Mucosa of rectum (tissue), 2 donors: ENCODE measurements around the gene KIAA0753.
"Not testable (repeated sequence)": the region's sequence is repeated elsewhere in the genome, so short reads cannot be mapped to it uniquely, and the experiment has no call there.

ENCODE experiments used
- H3K27ac ChIP-seq, 2 donors: one replicate each; pipeline ENCODE4 v1.7.0; 2013; ENCODE audit warnings: inconsistent platforms in 2 of 2, low read depth in 2 of 2, low read length in 2 of 2
- H3K27me3 ChIP-seq, 2 donors: one replicate each; pipeline ENCODE4 v1.7.0; 2013; ENCODE audit warnings: low read length in 2 of 2; ENCODE audit not compliant: control insufficient read depth in 2 of 2, insufficient read depth in 2 of 2
- H3K36me3 ChIP-seq, 2 donors: one replicate each; pipeline ENCODE4 v1.7.0; 2013; ENCODE audit warnings: low read length in 2 of 2; ENCODE audit not compliant: control insufficient read depth in 2 of 2, insufficient read depth in 2 of 2
- H3K4me1 ChIP-seq, 2 donors: one replicate each; pipeline ENCODE4 v1.7.0; 2013; ENCODE audit warnings: low read length in 2 of 2, mild to moderate bottlenecking in 1 of 2; ENCODE audit not compliant: control insufficient read depth in 2 of 2, insufficient read depth in 2 of 2
- H3K4me3 ChIP-seq, 2 donors: one replicate each; pipeline ENCODE4 v1.7.0; 2013; ENCODE audit warnings: low read length in 2 of 2
- H3K9ac ChIP-seq, 2 donors: one replicate each; pipeline ENCODE4 v1.7.0; 2013; ENCODE audit warnings: low read length in 2 of 2, low read depth in 1 of 2, mild to moderate bottlenecking in 1 of 2
- H3K9me3 ChIP-seq, 2 donors: one replicate each; pipeline ENCODE4 v1.7.0; 2013; ENCODE audit warnings: low read length in 2 of 2; ENCODE audit not compliant: control insufficient read depth in 2 of 2
- donor health status: healthy.
- donor health status: Normal muscosa, but diverticular disease.

Gene KIAA0753

GRCh38 chr17:6669479-6670212, 29.1 kb upstream of the KIAA0753 start:
- Histone ChIP-seq H3K9me3 (no peaks in the 10 kb centered on the region), H3K27me3 (no peaks in the 10 kb centered on the region)

DNA sequence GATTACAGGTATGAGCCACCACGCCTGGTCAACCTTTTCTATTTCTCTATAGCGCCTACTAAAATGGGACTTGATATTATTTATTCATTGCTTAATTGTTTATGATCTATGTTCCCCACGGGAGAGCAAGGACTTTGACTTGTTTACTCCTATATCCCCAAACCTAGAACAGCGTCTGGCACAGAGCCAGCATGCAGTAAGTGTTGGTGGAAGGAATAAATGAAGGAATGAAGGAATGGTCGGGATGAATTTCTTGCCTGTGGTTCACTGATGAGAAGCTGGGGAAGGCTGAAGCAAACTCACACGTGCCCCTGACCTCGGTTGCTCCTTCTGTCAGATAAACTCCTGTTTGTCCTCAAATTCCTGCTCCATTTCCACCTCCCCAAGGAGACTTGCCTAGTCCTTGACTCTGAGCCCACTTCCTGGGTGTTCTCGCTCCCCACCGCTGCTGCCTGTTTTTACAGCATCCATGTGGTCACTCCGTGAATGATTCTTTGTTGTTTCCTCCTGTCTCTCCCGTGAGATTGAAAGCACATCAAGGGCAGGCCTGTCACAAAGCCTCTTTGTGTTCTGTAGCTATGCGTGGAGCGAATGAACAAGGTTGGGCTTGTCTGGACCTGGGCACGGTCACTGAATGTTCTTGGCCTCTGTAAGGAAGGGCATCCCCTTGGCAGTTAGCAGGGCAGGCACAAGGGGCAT, 28.4 kb upstream of the KIAA0753 start:
- Histone ChIP-seq H3K9ac (no peak overlapping the region), H3K27ac (no peak overlapping the region), H3K4me1 (peaks cover 2 to 3% of the 10 kb centered on the region in 2 donors), H3K9me3 (no peaks in the 10 kb centered on the region), H3K4me3 (no peak overlapping the region), H3K36me3 (no peaks in the 10 kb centered on the region), H3K27me3 (no peaks in the 10 kb centered on the region)

More at GRCh38 chr17:6669479-6670212, 29.1 kb upstream of the KIAA0753 start:
- Histone ChIP-seq H3K4me1 (peaks cover 2 to 3% of the 10 kb centered on the region in 2 donors), H3K36me3 (no peaks in the 10 kb centered on the region), H3K27ac (no peak overlapping the region), H3K9ac (no peak overlapping the region), H3K4me3 (no peak overlapping the region)

- no peaks in the 10 kb centered on the region for H3K27me3 ChIP-seq
- no peaks in the 10 kb centered on the region for H3K9me3 ChIP-seq
- no peak overlapping the region for H3K9ac ChIP-seq
- H3K4me3 ChIP-seq, result no peak overlapping the region
- no peaks in the 10 kb centered on the region for H3K36me3 ChIP-seq
- H3K4me1 ChIP-seq, result peaks cover 2 to 3% of the 10 kb centered on the region in 2 donors
- no peak overlapping the region for H3K27ac ChIP-seq
Measured at GRCh38 chr17:6668219-6668618, 27.7 kb upstream of the KIAA0753 start.

- Histone ChIP-seq H3K9ac (no peak overlapping the region), H3K4me3 (no peak overlapping the region), H3K27me3 (no peaks in the 10 kb centered on the region), H3K27ac (no peak overlapping the region), H3K4me1 (peaks cover 2 to 3% of the 10 kb centered on the region in 2 donors), H3K36me3 (no peaks in the 10 kb centered on the region), H3K9me3 (no peaks in the 10 kb centered on the region)
Measured at GRCh38 chr17:6667516-6667915, 27.0 kb upstream of the KIAA0753 start.

GRCh38 chr17:6666557-6666956, 26.0 kb upstream of the KIAA0753 start:
- Histone ChIP-seq H3K9me3 (no peaks in the 10 kb centered on the region), H3K4me1 (peaks cover 2 to 3% of the 10 kb centered on the region in 2 donors), H3K4me3 (no peak overlapping the region), H3K36me3 (no peaks in the 10 kb centered on the region), H3K27ac (no peak overlapping the region), H3K27me3 (no peaks in the 10 kb centered on the region), H3K9ac (no peak overlapping the region)

- no peak overlapping the region for H3K9ac ChIP-seq
- no peaks in the 10 kb centered on the region for H3K9me3 ChIP-seq
- H3K27ac ChIP-seq, result no peak overlapping the region
- no peaks in the 10 kb centered on the region for H3K36me3 ChIP-seq
- H3K4me3 ChIP-seq, result no peak overlapping the region
- H3K27me3 ChIP-seq, result no peaks in the 10 kb centered on the region
- H3K4me1 ChIP-seq, result peaks cover 2 to 3% of the 10 kb centered on the region in 2 donors
Measured at GRCh38 chr17:6666077-6666521, 25.6 kb upstream of the KIAA0753 start.

DNA sequence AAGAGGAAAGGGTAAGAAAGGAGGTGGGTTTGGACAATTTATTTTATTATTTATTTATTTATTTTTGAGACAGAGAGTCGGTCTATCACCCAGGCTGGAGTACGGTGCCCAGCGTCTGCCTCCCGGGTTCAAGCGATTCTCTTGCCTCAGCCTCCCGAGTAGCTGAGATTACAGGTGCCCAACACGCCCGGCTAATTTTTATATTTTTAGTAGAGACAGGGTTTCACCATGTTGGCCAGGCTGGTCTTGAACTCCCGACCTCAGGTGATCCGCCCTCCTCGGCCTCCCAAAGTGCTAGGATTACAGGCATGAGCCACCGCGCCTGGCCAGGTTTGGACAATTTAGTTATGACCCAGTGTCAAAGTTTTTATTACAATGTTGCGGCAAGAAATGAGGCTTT, 22.7 kb upstream of the KIAA0753 start:
- H3K9ac ChIP-seq, H3K36me3 ChIP-seq, H3K4me3 ChIP-seq, H3K27ac ChIP-seq, H3K27me3 ChIP-seq, H3K4me1 ChIP-seq, H3K9me3 ChIP-seq: not testable (repeated sequence)

DNA sequence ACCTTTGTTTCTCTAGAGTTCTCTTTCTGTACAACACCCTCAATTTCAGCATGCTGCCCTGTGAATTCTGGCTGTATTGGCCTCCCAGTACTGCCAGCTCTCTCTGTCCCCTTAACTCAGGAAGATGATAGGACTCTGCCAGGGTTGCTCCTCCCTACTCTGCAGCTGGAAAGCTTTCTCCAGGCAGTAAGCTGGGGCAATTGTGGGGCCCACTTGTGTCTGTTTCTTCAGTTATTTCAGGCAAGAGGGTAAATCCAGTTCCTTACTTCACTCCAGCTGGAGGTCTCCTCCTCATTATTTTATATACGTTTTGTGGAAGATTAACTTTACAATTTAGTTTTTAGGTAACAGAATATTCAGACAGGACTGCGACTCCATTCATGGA, 20.9 kb upstream of the KIAA0753 start:
- H3K27ac ChIP-seq, result no peak overlapping the region
- H3K4me1 ChIP-seq, result peaks cover 2 to 3% of the 10 kb centered on the region in 2 donors
- H3K9ac ChIP-seq, result no peak overlapping the region
- no peaks in the 10 kb centered on the region for H3K27me3 ChIP-seq
- no peak overlapping the region for H3K4me3 ChIP-seq
- no peaks in the 10 kb centered on the region for H3K9me3 ChIP-seq
- no peaks in the 10 kb centered on the region for H3K36me3 ChIP-seq

GRCh38 chr17:6660805-6661463, 20.4 kb upstream of the KIAA0753 start:
- Histone ChIP-seq H3K27ac (no peak overlapping the region), H3K4me1 (no peaks in the 10 kb centered on the region), H3K27me3 (no peaks in the 10 kb centered on the region), H3K36me3 (no peaks in the 10 kb centered on the region), H3K9me3 (no peaks in the 10 kb centered on the region), H3K9ac (no peak overlapping the region), H3K4me3 (no peak overlapping the region)

GRCh38 chr17:6660101-6660500, 19.6 kb upstream of the KIAA0753 start:
- Histone ChIP-seq H3K9ac (no peak overlapping the region), H3K4me3 (no peak overlapping the region), H3K4me1 (peaks cover under 1 to 1% of the 10 kb centered on the region in 2 donors), H3K36me3 (no peaks in the 10 kb centered on the region), H3K27me3 (peaks cover 4 to 5% of the 10 kb centered on the region in 2 donors), H3K27ac (no peak overlapping the region), H3K9me3 (no peaks in the 10 kb centered on the region)
